Measurements from ENCODE around the gene NTSR1. TPM values are rescaled to one million over a fixed set of nuclear protein-coding genes. Genes with fewer than 3 reads are reported as not detected.

The NTSR1 gene
- total RNA-seq, 3 donors from 2014 or later (not counting 1 experiment from before 2014, with no cell fraction given), result 0.11 to 0.45 TPM; not detected in 1

DNA sequence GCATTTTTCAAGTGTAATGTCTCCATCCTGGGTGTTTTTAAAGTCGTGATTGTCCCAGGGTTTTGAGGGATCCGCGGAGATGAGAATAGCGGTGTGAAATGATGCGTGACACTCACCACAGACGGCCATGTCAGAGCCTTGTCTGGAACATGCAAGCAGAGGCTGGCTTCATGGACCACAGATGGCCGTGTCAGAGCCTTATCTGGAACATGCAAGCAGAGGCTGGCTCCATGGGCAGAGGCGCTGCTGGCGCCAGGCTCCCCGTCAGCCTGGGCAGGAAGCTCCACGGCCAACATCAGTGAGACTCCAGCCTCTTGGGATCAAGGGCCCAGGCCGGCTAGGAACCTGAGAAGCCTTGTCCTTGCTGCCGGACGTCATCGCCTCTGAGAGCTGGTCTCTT is 80.0 kb downstream of the NTSR1 start:
- Mint-ChIP-seq H3K27me3 (ENCODE audit: low read depth in 2 of 2) (no peaks in the 10 kb centered on the region), H3K36me3 (no peaks in the 10 kb centered on the region), H3K9me3 (no peaks in the 10 kb centered on the region), H3K4me3 (no peak overlapping the region), H3K27ac (no peak overlapping the region), H3K4me1 (peaks cover 11 to 17% of the 10 kb centered on the region in 2 donors)
- H3K27ac ChIP-seq (ENCODE audit: low read length), result no peak overlapping the region
- no peak overlapping the region for H3K4me3 ChIP-seq (ENCODE audit: low read length)
- no peaks in the 10 kb centered on the region for H3K36me3 ChIP-seq (ENCODE audit: control insufficient read depth, insufficient read depth, low read length)
- peaks cover 11% of the 10 kb centered on the region for H3K4me1 ChIP-seq (ENCODE audit: control insufficient read depth, insufficient read depth, low read length)
- DNase-seq, result no peak
- intact Hi-C loops (cut with micrococcal nuclease), result no loop called here
- H3K9me3 ChIP-seq (ENCODE audit: control insufficient read depth, insufficient read depth, low read length), result no peaks in the 10 kb centered on the region
- WGBS (ENCODE audit: insufficient coverage), result 87% methylated on average over 15 of the region's 15 CpGs
- no peaks in the 10 kb centered on the region for H3K27me3 ChIP-seq (ENCODE audit: control insufficient read depth, insufficient read depth, low read length)
- TF ChIP-seq, protein P1, sequence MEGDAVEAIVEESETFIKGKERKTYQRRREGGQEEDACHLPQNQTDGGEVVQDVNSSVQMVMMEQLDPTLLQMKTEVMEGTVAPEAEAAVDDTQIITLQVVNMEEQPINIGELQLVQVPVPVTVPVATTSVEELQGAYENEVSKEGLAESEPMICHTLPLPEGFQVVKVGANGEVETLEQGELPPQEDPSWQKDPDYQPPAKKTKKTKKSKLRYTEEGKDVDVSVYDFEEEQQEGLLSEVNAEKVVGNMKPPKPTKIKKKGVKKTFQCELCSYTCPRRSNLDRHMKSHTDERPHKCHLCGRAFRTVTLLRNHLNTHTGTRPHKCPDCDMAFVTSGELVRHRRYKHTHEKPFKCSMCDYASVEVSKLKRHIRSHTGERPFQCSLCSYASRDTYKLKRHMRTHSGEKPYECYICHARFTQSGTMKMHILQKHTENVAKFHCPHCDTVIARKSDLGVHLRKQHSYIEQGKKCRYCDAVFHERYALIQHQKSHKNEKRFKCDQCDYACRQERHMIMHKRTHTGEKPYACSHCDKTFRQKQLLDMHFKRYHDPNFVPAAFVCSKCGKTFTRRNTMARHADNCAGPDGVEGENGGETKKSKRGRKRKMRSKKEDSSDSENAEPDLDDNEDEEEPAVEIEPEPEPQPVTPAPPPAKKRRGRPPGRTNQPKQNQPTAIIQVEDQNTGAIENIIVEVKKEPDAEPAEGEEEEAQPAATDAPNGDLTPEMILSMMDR (IDR thresholded peaks at IDR 0.05), result no peak
- no peak for ATAC-seq

DNA sequence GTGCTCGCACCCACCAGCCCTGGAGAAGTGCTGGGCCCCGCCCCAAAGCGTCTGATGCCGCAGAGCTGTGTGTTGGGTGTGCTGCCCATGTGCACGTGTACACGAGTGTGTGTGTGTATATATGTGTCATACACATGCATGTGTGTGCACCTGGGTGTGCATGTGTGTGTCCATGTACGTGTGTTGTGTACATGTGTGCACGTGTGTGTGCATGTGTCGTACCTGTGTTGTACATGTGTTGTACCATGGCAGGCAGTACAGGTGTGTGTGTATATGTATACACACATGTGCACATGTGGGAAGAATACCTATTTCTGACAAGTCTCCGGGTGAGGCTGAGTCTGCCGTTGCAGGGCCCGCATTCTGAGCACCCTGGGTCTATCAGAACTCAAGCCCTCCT is 81.4 kb downstream of the NTSR1 start:
- DNase-seq, result no peak
- no peaks in the 10 kb centered on the region for H3K36me3 Mint-ChIP-seq
- intact Hi-C loops (cut with micrococcal nuclease), result loop anchor here (5.0 kb wide), 4 partner anchors 123 to 488 kb away; partner anchors contain the start of gene ADRM1
- no peak overlapping the region for H3K4me3 Mint-ChIP-seq
- H3K36me3 ChIP-seq (ENCODE audit: control insufficient read depth, insufficient read depth, low read length), result no peaks in the 10 kb centered on the region
- no peak overlapping the region for H3K27ac Mint-ChIP-seq
- H3K27me3 Mint-ChIP-seq (ENCODE audit: low read depth in 2 of 2), result no peaks in the 10 kb centered on the region
- no peaks in the 10 kb centered on the region for H3K27me3 ChIP-seq (ENCODE audit: control insufficient read depth, insufficient read depth, low read length)
- H3K4me1 Mint-ChIP-seq, result peaks cover 11 to 32% of the 10 kb centered on the region in 2 donors
- H3K4me1 ChIP-seq (ENCODE audit: control insufficient read depth, insufficient read depth, low read length), result peaks cover 23% of the 10 kb centered on the region
- H3K27ac ChIP-seq (ENCODE audit: low read length), result no peak overlapping the region
- no peak overlapping the region for H3K4me3 ChIP-seq (ENCODE audit: low read length)
- H3K9me3 ChIP-seq (ENCODE audit: control insufficient read depth, insufficient read depth, low read length), result no peaks in the 10 kb centered on the region
- TF ChIP-seq, protein P1 (IDR thresholded peaks at IDR 0.05), result no peak
- no peaks in the 10 kb centered on the region for H3K9me3 Mint-ChIP-seq
- WGBS (ENCODE audit: insufficient coverage), result 93% methylated on average over 11 of the region's 12 CpGs
- ATAC-seq, result no peak

DNA sequence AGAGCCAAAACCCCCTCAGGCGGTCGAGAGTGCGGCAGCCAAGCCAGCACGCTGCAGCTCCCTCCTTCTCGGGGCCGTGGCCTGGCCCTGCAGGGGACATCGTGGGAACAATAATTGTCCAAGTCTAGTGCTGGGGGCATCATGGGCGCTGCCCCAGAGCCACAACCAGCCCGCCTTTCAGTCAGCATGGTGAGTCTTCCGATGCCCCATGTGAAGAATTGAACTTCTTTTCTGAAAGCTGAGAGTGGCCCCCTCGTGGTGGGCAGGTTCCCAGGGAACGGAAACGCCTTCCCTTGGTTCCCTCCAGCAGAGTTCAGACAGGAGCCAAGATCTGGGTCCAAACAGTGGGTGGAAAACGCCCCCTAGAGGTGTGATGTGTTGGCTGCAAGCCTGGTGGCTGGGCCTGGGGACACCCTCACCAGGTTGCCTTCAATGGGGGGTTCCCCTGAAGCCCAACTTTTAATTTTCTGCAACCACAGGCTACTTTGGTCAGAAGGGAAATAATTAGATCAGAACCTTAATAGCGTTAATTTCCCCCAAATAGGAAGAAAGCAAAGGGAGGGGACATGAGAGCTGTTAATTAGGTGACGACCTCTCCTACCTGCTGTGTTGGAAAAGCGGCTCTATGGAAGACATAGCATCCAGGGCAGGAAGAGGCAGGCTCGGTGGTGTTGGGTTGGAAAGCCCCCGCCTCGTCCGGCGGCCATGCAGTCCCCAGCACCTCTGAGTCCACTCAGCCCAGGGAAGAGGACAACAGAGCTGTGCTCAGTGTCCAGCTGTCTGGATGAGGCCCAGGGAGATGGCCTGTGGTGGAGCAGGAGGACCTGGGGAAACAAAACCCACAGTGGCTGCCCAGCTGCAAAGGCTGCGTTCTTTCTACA is 82.9 kb downstream of the NTSR1 start:
- H3K27ac Mint-ChIP-seq, result peak overlapping the region; percentile 70 to 80
- WGBS (ENCODE audit: insufficient coverage), result 47% methylated on average over 22 of the region's 23 CpGs
- no peaks in the 10 kb centered on the region for H3K27me3 Mint-ChIP-seq (ENCODE audit: low read depth in 2 of 2)

More for the DNA sequence above, 82.9 kb downstream of the NTSR1 start:
- Histone ChIP-seq H3K9me3 (ENCODE audit: control insufficient read depth, insufficient read depth, low read length) (no peaks in the 10 kb centered on the region), H3K27ac (ENCODE audit: low read length) (no peak overlapping the region), H3K4me3 (ENCODE audit: low read length) (no peak overlapping the region), H3K27me3 (ENCODE audit: control insufficient read depth, insufficient read depth, low read length) (no peaks in the 10 kb centered on the region), H3K36me3 (ENCODE audit: control insufficient read depth, insufficient read depth, low read length) (no peaks in the 10 kb centered on the region), H3K4me1 (ENCODE audit: control insufficient read depth, insufficient read depth, low read length) (peaks cover 31% of the 10 kb centered on the region)
- intact Hi-C loops (cut with micrococcal nuclease), result loop anchor here (5.0 kb wide), 4 partner anchors 124 to 489 kb away; partner anchors contain the start of gene ADRM1
- peak overlapping the region; percentile 69 for H3K4me3 Mint-ChIP-seq
- H3K36me3 Mint-ChIP-seq, result no peaks in the 10 kb centered on the region
- H3K4me1 Mint-ChIP-seq, result peaks cover 22 to 44% of the 10 kb centered on the region in 2 donors
- peak; percentile 45 to 83 for DNase-seq
- no peak for ATAC-seq
- TF ChIP-seq, protein P1 (IDR thresholded peaks at IDR 0.05), result peak; percentile 70
- H3K9me3 Mint-ChIP-seq, result no peaks in the 10 kb centered on the region

Measured in natural killer cell (primary cell).